Measurements from ENCODE around the gene FIZ1.
A peak's percentile ranks its signal among the peaks of the same experiment; 100 is the strongest.

FIZ1 gene

GRCh38 chr19:55635334-55635717 lies 36.0 kb upstream of the FIZ1 start:
- DNase-seq = no peak

DNA sequence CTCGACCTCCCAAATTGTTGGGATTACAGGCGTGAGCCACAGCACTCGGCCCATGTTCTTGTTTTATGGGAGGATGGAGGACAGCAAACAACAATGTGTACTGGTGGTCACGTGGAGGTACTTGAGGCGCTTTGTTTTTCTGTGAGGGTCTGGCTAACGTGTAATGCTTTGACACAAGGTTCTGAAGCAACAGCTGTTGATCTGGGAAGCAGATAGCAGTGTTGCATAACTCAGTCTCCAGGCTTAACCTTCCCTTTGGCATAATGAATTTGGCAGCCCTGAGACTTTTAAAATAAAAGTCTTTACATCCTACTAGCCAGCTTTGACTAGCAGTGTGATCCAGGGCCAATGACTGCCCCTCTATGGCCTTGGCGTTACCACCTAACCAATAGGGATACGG lies 34.5 kb upstream of the FIZ1 start:
- DNase-seq = no peak

DNA sequence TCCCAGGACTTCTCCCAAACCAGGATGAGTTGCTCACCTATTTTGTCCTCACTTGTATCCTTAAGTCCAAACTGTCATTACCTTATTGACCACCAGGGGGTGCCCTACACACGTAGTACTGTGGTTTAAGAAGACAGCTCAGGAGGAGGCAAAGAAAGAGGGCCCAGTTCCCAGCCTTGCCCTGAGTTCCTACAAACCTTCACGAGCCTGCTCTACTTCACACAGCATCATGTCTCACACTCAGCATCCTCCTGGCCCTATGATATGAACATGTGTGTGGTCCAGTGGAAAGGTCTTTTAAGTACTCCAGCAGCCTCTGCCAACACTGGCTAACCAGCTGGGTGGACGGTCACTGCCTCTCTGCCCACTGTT lies 33.1 kb upstream of the FIZ1 start:
- DNase-seq = peak; percentile 86

- no peak for DNase-seq
These were observed 27.0 kb upstream of the FIZ1 start for GRCh38 chr19:55626350-55626749.

DNA sequence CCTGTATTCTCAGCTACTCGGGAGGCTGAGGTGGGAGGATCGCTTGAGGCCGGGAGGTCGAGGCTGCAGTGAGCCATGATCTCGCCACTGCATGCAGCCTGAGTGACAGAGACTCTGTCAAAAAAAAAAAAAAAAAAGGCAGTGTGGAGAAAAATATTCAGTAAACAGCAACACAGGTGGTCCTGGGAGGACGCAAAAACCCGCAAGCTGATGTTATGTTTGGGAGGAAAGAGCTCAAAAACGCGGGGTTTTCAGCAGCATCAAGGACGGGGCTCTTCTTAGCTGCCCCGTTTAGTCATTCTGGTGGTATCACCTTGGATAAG lies 25.6 kb upstream of the FIZ1 start:
- no peak for DNase-seq

DNA sequence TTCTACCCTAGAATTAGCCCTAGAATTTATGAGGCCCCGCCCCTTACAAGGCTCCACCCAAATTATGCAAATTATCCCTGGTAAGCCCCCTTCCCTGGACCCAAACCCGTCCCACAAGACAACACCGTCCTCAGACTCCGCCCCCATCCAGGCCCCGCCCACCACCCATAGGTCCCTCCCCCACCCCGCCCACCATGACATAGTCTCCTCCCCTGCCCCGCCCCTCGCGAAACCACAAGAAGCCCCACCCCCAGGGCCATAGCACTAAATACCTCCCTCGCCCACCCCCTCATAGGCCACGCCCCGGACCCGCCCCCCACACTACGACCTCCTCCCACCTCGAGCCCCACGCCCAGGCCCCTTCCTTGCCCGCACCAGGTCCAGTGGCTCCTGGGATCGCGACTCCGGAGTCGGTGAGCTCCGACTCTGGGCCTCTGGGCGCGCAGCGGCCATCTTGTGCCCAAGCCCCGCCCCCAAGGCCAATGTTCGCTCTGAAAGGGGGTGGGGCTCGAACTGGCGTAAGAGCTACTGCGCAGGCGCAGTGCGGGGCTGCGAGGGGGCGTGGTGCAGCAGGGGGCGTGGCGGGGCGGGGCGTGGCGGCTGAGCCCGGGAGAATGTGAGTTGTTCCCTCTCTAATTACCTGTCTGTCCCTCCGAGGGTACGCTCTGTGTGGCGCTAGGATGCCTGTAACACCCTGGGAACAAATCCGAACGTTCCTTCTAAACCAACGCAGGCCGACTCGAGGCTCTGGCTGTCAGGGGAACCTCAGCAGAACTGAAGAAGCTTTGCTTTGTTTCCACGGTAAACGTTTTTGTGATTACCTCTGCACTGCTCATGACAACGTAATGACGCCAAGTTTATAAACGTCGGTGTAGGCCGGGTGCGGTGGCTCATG lies 25.0 kb upstream of the FIZ1 start, which contains the start of gene ZNF784:
ZNF784 (minus strand) TSS at position 458 of the 895 bp plus-strand sequence; CDS start at position 453, 5 bp downstream.
- peak; percentile 79 for DNase-seq

- DNase-seq = no peak
These were observed 24.2 kb upstream of the FIZ1 start for GRCh38 chr19:55623561-55623960.

DNA sequence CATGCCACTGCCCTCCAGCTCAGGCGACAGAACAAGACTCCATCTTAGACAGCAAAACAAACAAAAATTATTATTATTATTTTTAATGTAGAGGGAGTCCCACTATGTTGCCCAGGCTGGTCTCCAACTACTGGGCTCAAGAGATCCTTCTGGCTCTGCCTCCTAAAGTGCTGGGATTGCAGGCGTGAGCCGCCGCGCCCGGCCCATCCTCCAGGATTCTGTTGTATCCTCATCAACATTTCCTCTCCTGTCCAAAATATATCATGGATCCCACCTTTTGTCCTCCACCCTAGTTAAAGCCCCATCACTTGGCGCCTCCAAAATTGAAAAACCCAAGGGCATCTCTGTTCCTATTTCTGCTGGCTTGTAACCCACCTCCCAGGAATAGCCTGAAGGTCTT lies 23.8 kb upstream of the FIZ1 start:
- DNase-seq = no peak

DNA sequence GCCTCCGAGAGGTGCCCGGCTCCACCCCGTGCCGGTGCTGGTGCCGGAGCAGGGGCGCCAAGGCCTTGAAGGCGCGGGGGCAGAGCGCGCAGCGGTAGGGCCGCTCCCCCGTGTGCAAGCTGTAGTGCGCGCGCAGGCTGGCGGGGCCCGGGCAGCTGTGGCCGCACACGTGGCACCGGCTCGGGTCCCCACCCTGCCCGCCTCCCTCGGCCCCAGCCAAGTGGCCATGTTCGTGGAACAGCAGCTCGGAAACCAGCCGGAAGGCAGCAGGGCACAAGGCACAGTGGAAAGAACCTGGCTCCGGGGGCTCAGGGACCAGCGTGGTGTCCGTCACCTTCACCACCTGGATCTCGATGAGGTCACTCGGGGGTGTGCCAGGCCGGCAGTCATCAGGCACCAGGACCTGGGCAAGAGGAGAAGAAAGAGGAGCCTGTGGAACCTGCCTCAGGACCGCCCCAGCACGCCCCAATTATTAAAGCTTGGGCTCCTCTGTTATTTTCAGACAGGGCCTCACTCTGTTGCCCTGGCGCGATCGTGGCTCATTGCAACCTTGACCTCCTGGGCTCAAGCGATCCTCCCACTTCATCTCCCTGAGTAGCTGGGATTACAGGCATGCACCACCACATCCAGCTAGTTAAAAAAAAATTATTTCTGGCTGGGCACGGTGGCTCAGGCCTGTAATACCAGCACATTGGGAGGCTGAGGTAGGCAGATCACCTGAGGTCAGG lies 23.1 kb upstream of the FIZ1 start:
- DNase-seq = no peak

DNA sequence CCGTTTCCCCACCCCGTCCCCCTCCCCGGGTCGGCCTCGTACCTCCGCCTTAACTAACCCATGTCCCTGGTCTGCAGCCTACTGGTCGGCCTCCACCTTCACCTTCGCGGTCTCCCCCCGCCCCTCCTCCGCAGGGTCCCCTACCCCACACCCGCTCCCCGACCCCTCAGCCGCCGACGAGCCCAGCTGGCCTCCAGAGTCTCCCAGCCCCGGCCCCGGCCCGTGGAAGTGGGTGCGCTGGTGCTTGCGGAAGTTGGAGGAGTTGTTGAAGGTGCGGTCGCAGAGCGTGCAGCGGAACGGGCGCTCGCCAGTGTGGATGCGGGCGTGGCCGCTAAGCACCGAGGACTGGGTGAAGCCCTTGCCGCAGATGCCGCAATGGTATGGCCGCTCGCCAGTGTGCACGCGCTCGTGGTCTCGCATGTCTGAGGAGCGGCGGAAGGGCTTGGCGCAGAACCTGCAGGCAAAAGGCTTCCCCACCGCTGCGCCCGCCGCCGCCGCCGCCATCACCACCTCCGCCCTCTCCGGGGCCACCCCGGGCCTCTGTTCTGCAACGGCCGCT lies 22.4 kb upstream of the FIZ1 start:
- no peak for DNase-seq

GRCh38 chr19:55621205-55621672 lies 21.9 kb upstream of the FIZ1 start:
- no peak for DNase-seq

GRCh38 chr19:55620410-55621204 lies 21.3 kb upstream of the FIZ1 start:
- no peak for DNase-seq

DNA sequence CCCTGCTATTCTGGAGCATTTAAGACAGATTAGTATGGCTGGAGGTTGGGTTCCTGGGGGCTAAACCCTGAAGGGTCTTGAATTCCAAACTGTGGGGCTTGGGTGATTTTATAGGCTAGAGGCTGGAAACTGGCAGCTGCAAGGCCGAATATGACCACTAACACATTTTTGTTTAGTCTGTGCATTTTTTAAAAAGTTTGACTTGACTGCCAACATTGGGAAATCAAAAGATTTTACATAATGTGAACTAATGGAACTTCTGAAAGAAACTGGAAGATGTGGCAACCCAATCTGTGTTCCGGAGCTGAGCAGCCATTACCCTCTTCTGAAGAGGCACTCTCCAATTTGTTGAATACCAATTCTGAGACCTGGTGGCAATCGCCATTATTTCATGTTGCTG lies 20.0 kb upstream of the FIZ1 start:
- no peak for DNase-seq

DNA sequence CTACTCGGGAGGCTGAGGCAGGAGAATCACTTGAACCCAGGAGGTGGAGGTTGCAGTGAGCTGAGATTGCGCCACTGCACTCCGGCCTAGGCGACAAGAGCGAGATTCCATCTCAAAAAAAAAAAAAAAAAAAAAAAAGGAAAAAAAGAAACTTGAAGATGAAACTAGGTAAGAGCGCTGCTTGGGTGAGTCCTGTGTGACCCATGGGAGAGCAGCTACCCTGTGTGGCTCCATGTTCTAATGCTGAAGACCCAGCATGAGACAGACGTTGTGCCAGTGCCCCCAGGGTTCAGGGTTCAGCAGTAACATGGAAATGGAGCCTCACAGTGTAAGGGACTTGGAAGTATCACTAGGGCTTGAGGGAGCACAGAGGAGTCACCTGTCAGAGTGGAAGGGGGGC lies 19.1 kb upstream of the FIZ1 start:
- no peak for DNase-seq

DNA sequence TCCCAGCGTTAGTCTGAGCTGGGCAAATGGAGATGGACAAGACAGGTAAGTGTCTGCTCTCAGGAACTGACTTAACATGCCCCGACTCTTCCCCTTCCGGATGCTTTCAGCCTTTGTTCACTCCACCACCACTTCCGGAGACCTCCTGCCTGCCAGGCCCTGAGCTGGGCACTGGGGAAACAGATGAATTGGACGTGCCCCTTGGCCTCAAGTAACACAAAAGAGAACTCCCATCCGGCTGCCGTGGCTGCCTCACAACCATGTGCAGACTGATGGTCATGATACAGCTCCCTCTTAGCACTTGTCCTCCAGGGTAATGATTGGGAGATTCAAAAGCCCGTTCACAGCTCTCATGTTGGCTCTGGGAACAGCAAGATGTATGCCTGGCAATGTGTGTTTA lies 18.1 kb upstream of the FIZ1 start:
- no peak for DNase-seq

GRCh38 chr19:55616395-55616875 lies 17.1 kb upstream of the FIZ1 start:
- DNase-seq = no peak

- no peak for DNase-seq
These were observed 16.5 kb upstream of the FIZ1 start for GRCh38 chr19:55615543-55616394.

DNA sequence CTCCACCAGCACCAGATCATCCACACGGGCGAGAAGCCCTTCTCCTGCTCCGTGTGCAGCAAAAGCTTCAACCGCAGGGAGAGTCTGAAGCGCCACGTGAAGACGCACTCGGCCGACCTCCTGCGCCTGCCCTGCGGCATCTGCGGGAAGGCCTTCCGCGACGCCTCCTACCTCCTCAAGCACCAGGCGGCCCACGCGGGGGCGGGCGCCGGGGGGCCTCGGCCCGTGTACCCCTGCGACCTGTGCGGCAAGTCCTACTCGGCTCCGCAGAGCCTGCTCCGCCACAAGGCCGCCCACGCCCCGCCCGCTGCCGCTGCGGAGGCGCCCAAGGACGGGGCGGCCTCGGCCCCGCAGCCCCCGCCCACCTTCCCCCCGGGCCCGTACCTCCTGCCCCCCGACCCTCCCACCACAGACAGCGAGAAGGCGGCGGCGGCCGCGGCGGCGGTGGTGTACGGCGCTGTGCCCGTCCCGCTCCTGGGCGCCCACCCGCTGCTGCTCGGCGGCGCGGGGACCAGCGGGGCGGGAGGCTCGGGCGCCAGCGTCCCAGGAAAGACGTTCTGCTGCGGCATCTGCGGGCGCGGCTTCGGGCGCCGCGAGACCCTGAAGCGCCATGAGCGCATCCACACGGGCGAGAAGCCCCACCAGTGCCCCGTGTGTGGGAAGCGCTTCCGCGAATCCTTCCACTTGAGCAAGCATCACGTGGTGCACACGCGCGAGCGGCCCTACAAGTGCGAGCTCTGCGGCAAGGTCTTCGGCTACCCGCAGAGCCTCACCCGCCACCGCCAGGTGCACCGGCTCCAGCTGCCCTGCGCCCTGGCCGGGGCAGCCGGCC lies 15.6 kb upstream of the FIZ1 start:
- DNase-seq = no peak

- no peak for DNase-seq
These were observed 14.8 kb upstream of the FIZ1 start for GRCh38 chr19:55613930-55614710.

DNA sequence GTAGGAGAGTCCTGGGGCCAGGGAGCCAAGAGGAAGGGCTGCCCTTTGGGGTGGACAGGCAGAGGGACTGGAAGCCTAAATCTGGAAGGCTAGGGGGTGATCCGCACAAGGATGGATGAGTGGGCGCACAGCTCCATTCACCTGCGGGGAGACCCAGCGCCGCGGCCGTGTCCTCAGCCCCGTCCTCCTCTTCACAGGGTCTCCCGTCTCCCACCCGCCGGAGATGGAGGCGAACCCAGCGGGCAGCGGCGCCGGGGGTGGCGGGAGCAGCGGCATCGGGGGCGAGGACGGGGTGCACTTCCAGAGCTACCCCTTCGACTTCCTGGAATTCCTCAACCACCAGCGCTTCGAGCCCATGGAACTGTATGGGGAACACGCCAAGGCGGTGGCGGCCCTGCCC lies 14.1 kb upstream of the FIZ1 start:
- no peak for DNase-seq
